SK-N-SH (cell line): ENCODE data around the gene MYMK. TPM values are rescaled to one million over a fixed set of nuclear protein-coding genes. Genes with fewer than 3 reads are reported as not detected.

Experiments
- CTCF ChIA-PET: fragments of 300-600, 350-600 bp; formaldehyde crosslinking; extraction: SDS; loops from one replicate; lab custom pipeline; 2021; lab: Yijun Ruan, JAX
- POLR2A ChIA-PET: fragments of 350-600 bp; sonication (Branson Sonifier 250); formaldehyde crosslinking; extraction: SDS; loops from one replicate; lab custom pipeline; 2020; ENCODE audit warnings: antibody characterized with exemption, inconsistent platforms; lab: Yijun Ruan, JAX
- DNase-seq: peaks from one replicate; pipeline ENCODE4 v3.0.0; 2012
- H2AFZ ChIP-seq: fragments of 200-600 bp; sonication (generic); 2 replicates; pipeline ENCODE4 v1.8.1; 2016; ENCODE audit warnings: antibody characterized with exemption, mild to moderate bottlenecking, low read depth
- H3F3A ChIP-seq: fragments of 200-600 bp; sonication (generic); replicated peaks from 2 replicates; pipeline ENCODE3; 2016; ENCODE audit warnings: antibody characterized with exemption, mild to moderate bottlenecking; ENCODE audit not compliant: insufficient read depth
- H3K27ac ChIP-seq, 2 experiments: fragments of 200-500 bp in 1 of 2; fragments of 200-600 bp in 1 of 2; sonication (Bioruptor generic) in 1 of 2; sonication (generic), shearing (Covaris generic) in 1 of 2; 2 replicates each; pipeline versions ENCODE4 v1.5.1 to v1.6.1; 2014 to 2016; ENCODE audit warnings: low read depth in 2 of 2, inconsistent platforms in 1 of 2, low read length in 1 of 2, mild to moderate bottlenecking in 1 of 2, mixed read lengths in 1 of 2
- H3K27me3 ChIP-seq: fragments of 200-600 bp; sonication (generic), shearing (Covaris generic); 2 replicates; pipeline ENCODE4 v1.6.1; 2016; ENCODE audit warnings: mixed run types; ENCODE audit not compliant: insufficient read depth
- H3K36me3 ChIP-seq, 2 experiments: fragments of 200-500 bp in 1 of 2; fragments of 200-600 bp in 1 of 2; sonication (Bioruptor generic) in 1 of 2; sonication (generic) in 1 of 2; replicated peaks in 1 of 2; 2 replicates each; pipeline versions ENCODE3 to v1.5.1; 2014 to 2016; ENCODE audit warnings: low read length in 1 of 2, mild to moderate bottlenecking in 1 of 2; ENCODE audit not compliant: insufficient read depth in 2 of 2, control insufficient read depth in 1 of 2
- H3K4me1 ChIP-seq, 2 experiments: fragments of 200-500 bp in 1 of 2; fragments of 200-600 bp in 1 of 2; sonication (Bioruptor generic) in 1 of 2; sonication (generic), shearing (Covaris generic) in 1 of 2; 2 replicates each; pipeline versions ENCODE4 v1.5.1 to v1.6.1; 2014 to 2016; ENCODE audit warnings: low read depth in 1 of 2, low read length in 1 of 2, mixed run types in 1 of 2; ENCODE audit not compliant: insufficient read depth in 2 of 2, control insufficient read depth in 1 of 2
- H3K4me2 ChIP-seq: fragments of 200-600 bp; sonication (generic), shearing (Covaris generic); 2 replicates; pipeline ENCODE4 v1.6.1; 2017; ENCODE audit warnings: mixed run types
- H3K4me3 ChIP-seq, 2 experiments: fragments of 200-500 bp in 1 of 2; fragments of 200-600 bp in 1 of 2; sonication (Bioruptor generic) in 1 of 2; sonication (generic), shearing (Covaris generic) in 1 of 2; 2 replicates each; pipeline versions ENCODE4 v1.5.1 to v1.8.1; 2014 to 2016; ENCODE audit warnings: low read depth in 2 of 2, inconsistent platforms in 1 of 2, low read length in 1 of 2, mild to moderate bottlenecking in 1 of 2, mixed read lengths in 1 of 2, moderate library complexity in 1 of 2
- H3K79me2 ChIP-seq: fragments of 200-600 bp; sonication (generic); 2 replicates; pipeline ENCODE4 v1.8.1; 2017; ENCODE audit warnings: mild to moderate bottlenecking; ENCODE audit not compliant: insufficient read depth
- H3K9ac ChIP-seq: fragments of 200-600 bp; sonication (generic); 2 replicates; pipeline ENCODE4 v1.6.1; 2017; ENCODE audit warnings: mixed run types
- H3K9me2 ChIP-seq: fragments of 200-600 bp; sonication (generic); 2 replicates; pipeline ENCODE4 v1.6.1; 2017; ENCODE audit warnings: mixed run types
- H3K9me3 ChIP-seq: fragments of 200-600 bp; sonication (generic); 2 replicates; pipeline ENCODE4 v1.6.1; 2017; ENCODE audit warnings: mixed run types, mild to moderate bottlenecking, moderate library complexity
- H4K20me1 ChIP-seq: fragments of 200-600 bp; sonication (generic); 2 replicates; pipeline ENCODE4 v1.6.1; 2017; ENCODE audit warnings: mild to moderate bottlenecking, mixed run types; ENCODE audit not compliant: insufficient read depth
- FOSL2 ChIP-seq: IDR thresholded peaks from 2 replicates; pipeline ENCODE4 v1.4.0; 2012; ENCODE audit warnings: low read depth, mild to moderate bottlenecking, moderate library complexity, borderline replicate concordance
- FOXJ3 ChIP-seq: sonication (generic); formaldehyde crosslinking; IDR thresholded peaks from 2 replicates; pipeline ENCODE4 v1.5.1; 2020; ENCODE audit warnings: mild to moderate bottlenecking, missing genetic modification reagents
- FOXM1 ChIP-seq: IDR thresholded peaks from 2 replicates; pipeline ENCODE4 v1.4.0; 2012; ENCODE audit warnings: low read depth, mild to moderate bottlenecking
- MEF2A ChIP-seq: IDR thresholded peaks from 2 replicates; pipeline ENCODE4 v1.4.0; 2012; ENCODE audit warnings: low read depth, borderline replicate concordance
- MXI1 ChIP-seq: IDR thresholded peaks from 2 replicates; pipeline ENCODE4 v1.6.1; 2012; ENCODE audit warnings: mild to moderate bottlenecking, low read depth, low read length, improper control_type of control experiment
- RFX5 ChIP-seq: IDR thresholded peaks from 2 replicates; pipeline ENCODE4 v1.6.1; 2012; ENCODE audit warnings: mild to moderate bottlenecking, improper control_type of control experiment, low read length
- RXRA ChIP-seq: IDR thresholded peaks from 2 replicates; pipeline ENCODE4 v1.4.0; 2012; ENCODE audit warnings: low read depth, mild to moderate bottlenecking, borderline replicate concordance
- SIN3A ChIP-seq: IDR thresholded peaks from 2 replicates; pipeline ENCODE4 v1.6.1; 2012; ENCODE audit warnings: low read depth, mild to moderate bottlenecking, low read length, moderate library complexity, borderline replicate concordance
- SMC3 ChIP-seq: IDR thresholded peaks from 2 replicates; pipeline ENCODE4 v1.6.1; 2012; ENCODE audit warnings: low read depth, low read length, improper control_type of control experiment
- TAF1 ChIP-seq: IDR thresholded peaks from 2 replicates; pipeline ENCODE4 v1.6.1; 2012; ENCODE audit warnings: low read depth, mild to moderate bottlenecking, low read length, moderate library complexity, borderline replicate concordance
- TCF12 ChIP-seq: IDR thresholded peaks from 2 replicates; pipeline ENCODE4 v1.4.0; 2012
- TEAD4 ChIP-seq: IDR thresholded peaks from 2 replicates; pipeline ENCODE4 v1.4.0; 2012; ENCODE audit warnings: mild to moderate bottlenecking, borderline replicate concordance; ENCODE audit not compliant: insufficient read depth
- USF1 ChIP-seq: IDR thresholded peaks from 2 replicates; pipeline ENCODE4 v1.4.0; 2012; ENCODE audit warnings: low read depth, borderline replicate concordance
- YY1 ChIP-seq: IDR thresholded peaks from 2 replicates; pipeline ENCODE4 v1.4.0; 2012; ENCODE audit warnings: low read depth, mild to moderate bottlenecking
- WGBS: methylation state at CpG from one replicate; pipeline ENCODE4 v1.1.6; 2017; ENCODE audit warnings: low lambda C conversion rate; 5-methylcytosine and 5-hydroxymethylcytosine counted together
- polyA plus RNA-seq, 3 experiments: library from polyadenylated mRNA; depleted of rRNA; stranded (reverse); fragments of >200 nt; gene quantifications; 2 replicates each; pipeline ENCODE4 v1.2.3, GENCODE V29; 2012
- TF ChIP-seq, protein P1 (sequence below): fragments of 200-600 bp; sonication (generic); IDR thresholded peaks from 2 replicates; pipeline ENCODE4 v1.6.1; 2017; ENCODE audit warnings: antibody characterized with exemption, mild to moderate bottlenecking, moderate library complexity
- TF ChIP-seq, protein P2 (sequence below): IDR thresholded peaks from 2 replicates; pipeline ENCODE4; 2012

MYMK gene
- polyA plus RNA-seq, 1 of the 3 experiments (the other 2 are of a cell fraction), result not detected

- Histone ChIP-seq H3K79me2 (no peaks in the 10 kb centered on the region), H3K4me3 (no peak overlapping the region), H3F3A (no peaks in the 10 kb centered on the region), H3K9me3 (no peaks in the 10 kb centered on the region), H3K4me1 (peaks cover 0 to 76% of the 10 kb centered on the region in 2 experiments; a peak in 2 of 4 replicates), H3K36me3 (no peaks in the 10 kb centered on the region), H3K27me3 (0 out of 2 replicates have a peak, but pooled peaks cover 10% of the 10 kb centered on the region), H3K4me2 (no peak overlapping the region), H3K9ac (no peak overlapping the region), H3K9me2 (no peaks in the 10 kb centered on the region), H4K20me1 (no peaks in the 10 kb centered on the region), H2AFZ (no peak overlapping the region), H3K27ac (peak overlapping the region in 1 of 2 experiments; percentile 97; a peak in 2 of 4 replicates)
- CTCF ChIA-PET, result interaction anchor here (1.0 to 1.4 kb wide), 4 partner anchors 36 to 65 kb away, joined by 3 read pairs; no protein-coding TSS in a partner anchor
- POLR2A ChIA-PET, result interaction anchor here (0.8 to 1.7 kb wide), 5 partner anchors 9 to 94 kb away, joined by 3 to 10 read pairs (median 4); partner anchors contain the start of genes ADAMTSL2 and DBH
- 68% methylated on average over 14 of the region's 14 CpGs for WGBS
- no peak for TF ChIP-seq RXRA
- peak; percentile 32; the same call in 1 of the 2 replicates for TF ChIP-seq MXI1
- DNase-seq, result peak; percentile 83
Measured at GRCh38 chr9:133569121-133569785, 44.5 kb upstream of the MYMK start.

- H3K27me3 ChIP-seq, result 0 out of 2 replicates have a peak, but pooled peaks cover 10% of the 10 kb centered on the region
- H3K4me3 ChIP-seq, result no peak overlapping the region
- H3K9me3 ChIP-seq, result no peaks in the 10 kb centered on the region
- peak overlapping the region in 1 of 2 experiments; percentile 97; a peak in 2 of 4 replicates for H3K27ac ChIP-seq
- no peaks in the 10 kb centered on the region for H3K36me3 ChIP-seq
- 92% methylated on average over 33 of the region's 33 CpGs for WGBS
- TF ChIP-seq RFX5 (no peak), SIN3A (no peak), USF1 (no peak), YY1 (no peak), TCF12 (no peak), TEAD4 (no peak), FOXJ3 (no peak), FOSL2 (no peak), MEF2A (no peak), TAF1 (no peak), FOXM1 (no peak), SMC3 (no peak)
- TF ChIP-seq, protein P1, sequence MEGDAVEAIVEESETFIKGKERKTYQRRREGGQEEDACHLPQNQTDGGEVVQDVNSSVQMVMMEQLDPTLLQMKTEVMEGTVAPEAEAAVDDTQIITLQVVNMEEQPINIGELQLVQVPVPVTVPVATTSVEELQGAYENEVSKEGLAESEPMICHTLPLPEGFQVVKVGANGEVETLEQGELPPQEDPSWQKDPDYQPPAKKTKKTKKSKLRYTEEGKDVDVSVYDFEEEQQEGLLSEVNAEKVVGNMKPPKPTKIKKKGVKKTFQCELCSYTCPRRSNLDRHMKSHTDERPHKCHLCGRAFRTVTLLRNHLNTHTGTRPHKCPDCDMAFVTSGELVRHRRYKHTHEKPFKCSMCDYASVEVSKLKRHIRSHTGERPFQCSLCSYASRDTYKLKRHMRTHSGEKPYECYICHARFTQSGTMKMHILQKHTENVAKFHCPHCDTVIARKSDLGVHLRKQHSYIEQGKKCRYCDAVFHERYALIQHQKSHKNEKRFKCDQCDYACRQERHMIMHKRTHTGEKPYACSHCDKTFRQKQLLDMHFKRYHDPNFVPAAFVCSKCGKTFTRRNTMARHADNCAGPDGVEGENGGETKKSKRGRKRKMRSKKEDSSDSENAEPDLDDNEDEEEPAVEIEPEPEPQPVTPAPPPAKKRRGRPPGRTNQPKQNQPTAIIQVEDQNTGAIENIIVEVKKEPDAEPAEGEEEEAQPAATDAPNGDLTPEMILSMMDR, result no peak
- TF ChIP-seq, protein P2, sequence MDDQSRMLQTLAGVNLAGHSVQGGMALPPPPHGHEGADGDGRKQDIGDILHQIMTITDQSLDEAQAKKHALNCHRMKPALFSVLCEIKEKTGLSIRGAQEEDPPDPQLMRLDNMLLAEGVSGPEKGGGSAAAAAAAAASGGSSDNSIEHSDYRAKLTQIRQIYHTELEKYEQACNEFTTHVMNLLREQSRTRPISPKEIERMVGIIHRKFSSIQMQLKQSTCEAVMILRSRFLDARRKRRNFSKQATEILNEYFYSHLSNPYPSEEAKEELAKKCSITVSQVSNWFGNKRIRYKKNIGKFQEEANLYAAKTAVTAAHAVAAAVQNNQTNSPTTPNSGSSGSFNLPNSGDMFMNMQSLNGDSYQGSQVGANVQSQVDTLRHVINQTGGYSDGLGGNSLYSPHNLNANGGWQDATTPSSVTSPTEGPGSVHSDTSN, result no peak
- no peak overlapping the region for H2AFZ ChIP-seq
- no peaks in the 10 kb centered on the region for H3K9me2 ChIP-seq
- no peaks in the 10 kb centered on the region for H3K79me2 ChIP-seq
- H3K4me1 ChIP-seq, result peaks cover 0 to 71% of the 10 kb centered on the region in 2 experiments; a peak in 2 of 4 replicates
- no peaks in the 10 kb centered on the region for H4K20me1 ChIP-seq
- ChIA-PET CTCF (interaction anchor here (0.6 to 0.8 kb wide), 2 partner anchors 12 to 34 kb away, joined by 3 to 4 read pairs; partner anchors contain the start of gene ADAMTSL2), POLR2A (interaction anchor here (1.0 kb wide), 1 partner anchor 34 kb away, joined by 3 read pairs; the partner anchor contains the start of gene ADAMTSL2)
- no peak overlapping the region for H3K4me2 ChIP-seq
- H3K9ac ChIP-seq, result no peak overlapping the region
- H3F3A ChIP-seq, result no peaks in the 10 kb centered on the region
- no peak for DNase-seq
Measured at GRCh38 chr9:133568186-133568585, 43.4 kb upstream of the MYMK start.
